Kasumi-1 (cell line): ENCODE measurements around the gene COL24A1.
"Not testable (repeated sequence)": the region's sequence is repeated elsewhere in the genome, so short reads cannot be mapped to it uniquely, and the experiment has no call there.

Experiments used
- DNase-seq, 2 experiments: peaks; one replicate each; lab custom pipeline; 2025; lab: John Stamatoyannopoulos, UW

The COL24A1 gene

DNA sequence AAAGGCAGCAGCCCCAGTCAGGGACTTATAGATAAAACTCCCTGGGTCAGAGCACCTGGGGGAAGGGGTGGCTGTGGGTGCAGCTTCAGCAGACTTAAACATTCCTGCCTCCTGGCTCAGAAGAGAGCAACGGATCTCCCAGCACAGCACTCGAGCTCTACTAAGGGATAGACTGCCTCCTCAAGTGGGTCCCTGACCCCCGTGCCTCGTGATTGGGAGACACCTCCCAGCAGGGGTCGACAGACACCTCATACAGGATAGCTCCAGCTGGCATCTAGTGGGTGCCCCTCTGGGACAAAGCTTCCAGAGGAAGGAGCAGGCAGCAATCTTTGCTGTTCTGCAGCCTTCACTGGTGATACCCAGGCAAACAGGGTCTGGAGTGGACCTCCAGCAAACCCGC lies 84.1 kb downstream of the COL24A1 start:
- DNase-seq: not testable (repeated sequence)

DNA sequence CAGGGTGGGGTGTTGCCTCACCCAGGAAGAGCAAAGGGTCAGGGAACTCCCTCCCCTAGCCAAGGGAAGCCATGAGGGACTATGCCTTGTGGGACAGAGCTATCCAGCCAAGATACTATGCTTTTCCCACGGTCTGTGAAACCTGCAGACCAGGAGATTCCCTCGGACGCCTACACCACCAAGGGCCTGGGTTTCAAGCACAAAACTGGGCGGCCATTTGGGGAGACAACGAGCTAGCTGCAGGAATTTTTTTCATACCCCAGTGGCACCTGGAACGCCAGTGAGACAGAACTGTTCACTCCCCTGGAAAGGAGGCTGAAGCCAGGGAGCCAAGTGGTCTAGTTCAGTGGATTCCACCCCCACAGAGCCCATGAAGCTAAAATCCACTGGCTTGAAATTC lies 84.7 kb downstream of the COL24A1 start:
- not testable (repeated sequence) for DNase-seq

DNA sequence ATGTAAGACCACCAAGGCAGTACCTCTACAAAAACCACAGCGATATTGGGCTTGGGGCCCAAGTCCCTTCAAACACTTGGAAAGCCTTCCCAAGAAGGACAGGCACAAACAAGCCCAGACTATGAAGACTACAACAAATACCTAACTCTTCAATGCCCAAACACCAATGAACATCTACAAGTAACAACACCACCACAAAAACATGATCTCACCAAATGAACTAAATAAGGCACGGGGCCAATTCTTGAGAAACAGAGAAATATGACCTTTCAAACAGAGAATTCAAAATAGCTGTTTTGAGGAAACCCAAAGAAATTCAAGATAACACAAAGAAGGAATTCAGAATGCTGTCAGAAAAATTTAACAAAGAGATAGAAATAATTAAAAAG lies 86.8 kb downstream of the COL24A1 start:
- no peak for DNase-seq

DNA sequence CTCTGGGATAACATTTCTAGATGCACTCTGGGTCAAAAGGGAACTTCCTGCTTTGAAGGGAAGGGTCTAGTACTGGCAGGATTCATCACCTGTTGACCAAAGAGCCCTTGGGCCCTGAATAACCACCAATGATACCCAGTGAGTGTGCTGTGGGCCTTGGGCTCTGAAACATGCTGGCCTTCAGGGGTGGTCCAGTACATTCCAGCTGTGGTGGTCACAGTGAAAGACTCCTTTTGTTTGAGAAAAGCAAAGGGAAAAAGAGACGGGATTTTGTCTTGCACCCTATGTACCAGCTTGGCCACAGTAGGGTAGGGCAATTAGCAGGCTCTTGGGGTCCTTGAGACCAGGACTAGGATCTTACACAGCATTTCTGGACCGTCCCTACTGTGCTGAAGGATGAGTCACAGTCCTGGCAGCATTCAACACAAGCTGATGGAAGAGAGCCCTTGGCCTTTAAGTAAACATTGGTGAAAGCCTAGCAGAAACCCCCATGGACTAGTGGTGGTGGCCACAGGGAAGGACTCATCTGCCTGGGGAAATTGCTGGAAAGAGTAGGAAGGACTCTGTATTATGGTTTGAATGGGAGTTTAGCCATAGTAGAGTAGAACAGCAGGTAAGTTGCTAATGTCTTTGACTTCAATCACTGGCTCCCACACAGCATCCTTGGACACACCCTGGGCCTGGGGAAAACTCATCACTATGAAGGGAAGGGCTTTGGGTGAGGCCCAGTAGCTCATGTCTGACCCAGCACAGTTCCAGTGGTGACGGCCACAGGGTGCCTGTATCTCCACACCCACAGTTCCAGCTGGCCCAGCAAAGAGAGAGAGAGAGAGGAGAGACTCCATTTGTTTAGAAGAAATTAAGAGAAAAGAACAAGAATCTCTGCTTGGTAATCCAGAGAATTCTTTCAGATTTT lies 87.5 kb downstream of the COL24A1 start:
- no peak for DNase-seq

DNA sequence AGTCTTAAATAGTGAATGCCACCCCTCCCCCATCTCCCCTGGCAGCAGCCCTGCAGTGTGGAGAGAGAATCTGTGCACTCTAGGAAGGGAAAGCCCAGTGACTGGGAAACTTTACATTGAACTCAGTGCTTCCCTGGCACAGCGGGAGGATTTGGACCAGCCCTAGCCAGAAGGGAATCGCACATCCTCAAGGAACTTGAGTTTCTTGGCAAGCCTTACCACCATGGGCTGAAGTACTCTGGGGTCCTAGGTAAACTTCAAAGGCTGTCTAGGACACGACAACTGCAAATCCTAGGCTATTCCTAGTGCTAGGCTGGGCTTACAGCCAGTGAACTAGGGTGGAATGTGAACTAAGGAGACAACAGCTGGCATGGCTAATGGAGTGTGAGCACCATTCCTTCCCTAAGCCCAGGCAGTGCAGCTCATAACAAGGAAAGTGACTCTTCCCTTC lies 88.3 kb downstream of the COL24A1 start:
- no peak for DNase-seq

DNA sequence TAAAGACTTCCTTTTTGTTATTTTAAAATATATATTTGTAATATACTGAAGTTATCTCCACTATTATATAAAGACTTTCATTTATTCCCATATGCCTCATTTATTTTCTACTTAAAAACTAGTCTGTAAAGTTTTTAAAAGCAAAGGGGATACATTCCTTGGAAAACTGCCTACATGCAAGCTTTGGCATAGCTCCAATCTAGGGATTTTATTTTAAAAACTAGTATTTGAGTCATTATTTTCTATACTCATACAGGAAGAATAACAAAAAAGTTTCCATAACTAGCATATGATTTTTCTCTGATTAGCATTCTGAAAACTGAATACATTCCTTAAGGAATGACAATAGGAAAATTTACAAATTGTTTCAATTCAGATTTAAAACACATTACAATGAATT lies 88.9 kb downstream of the COL24A1 start:
- DNase-seq: no peak

DNA sequence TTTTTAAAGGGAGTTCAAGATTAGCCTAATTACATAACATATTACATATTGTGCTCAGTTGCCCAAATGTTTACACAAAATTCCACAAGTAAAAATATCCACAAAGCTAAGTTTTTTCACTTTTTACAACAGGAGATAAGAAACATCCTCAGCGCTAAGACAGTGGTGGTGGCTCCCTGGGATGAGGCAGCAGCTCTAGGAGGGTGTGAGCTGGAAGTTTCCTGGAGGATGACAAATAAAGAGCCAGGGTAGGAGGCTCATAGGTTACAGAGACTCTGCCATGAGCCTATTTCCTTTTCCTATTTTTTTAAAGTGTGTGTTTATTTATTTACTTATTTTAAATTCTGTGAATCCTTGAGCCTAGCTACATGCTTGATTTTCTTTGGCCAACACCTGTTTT lies 91.7 kb downstream of the COL24A1 start:
- no peak for DNase-seq

DNA sequence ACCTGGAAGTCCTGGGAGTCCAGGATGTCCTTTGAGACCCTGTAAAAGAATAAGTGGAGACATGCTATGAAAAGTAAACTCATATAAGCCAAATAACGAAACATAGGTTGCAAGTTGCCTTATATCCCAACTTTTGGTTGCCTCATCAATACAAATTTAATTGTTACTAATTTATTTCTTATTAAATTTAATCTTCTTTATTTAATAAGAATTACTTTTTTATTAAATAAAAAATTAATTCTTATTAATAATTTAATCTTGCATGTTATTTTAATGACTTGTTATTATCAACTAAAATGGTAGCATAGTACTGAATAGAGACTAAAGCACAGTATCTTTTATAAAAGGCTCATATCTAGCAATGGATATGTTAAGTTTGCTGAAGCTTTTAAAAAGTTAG lies 92.9 kb downstream of the COL24A1 start:
- no peak for DNase-seq

DNA sequence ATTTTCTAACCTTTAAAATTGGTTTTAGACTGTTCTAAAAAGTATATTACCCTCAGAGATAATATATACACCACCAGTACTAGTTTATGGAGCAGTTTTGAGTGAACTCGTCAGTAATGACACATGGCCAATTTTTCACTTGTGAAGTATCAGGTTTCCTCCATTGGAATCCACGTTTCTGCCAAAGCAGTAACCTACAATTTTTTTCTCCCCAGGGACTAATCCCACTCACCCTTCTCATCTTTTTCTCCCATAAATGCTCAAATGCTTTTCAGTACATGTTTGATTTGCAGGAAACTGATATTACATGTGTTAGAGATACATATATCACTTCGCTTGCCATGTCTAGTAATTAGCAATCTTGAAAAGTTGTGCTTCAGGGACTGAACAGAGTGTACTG lies 94.1 kb downstream of the COL24A1 start:
- no peak for DNase-seq

DNA sequence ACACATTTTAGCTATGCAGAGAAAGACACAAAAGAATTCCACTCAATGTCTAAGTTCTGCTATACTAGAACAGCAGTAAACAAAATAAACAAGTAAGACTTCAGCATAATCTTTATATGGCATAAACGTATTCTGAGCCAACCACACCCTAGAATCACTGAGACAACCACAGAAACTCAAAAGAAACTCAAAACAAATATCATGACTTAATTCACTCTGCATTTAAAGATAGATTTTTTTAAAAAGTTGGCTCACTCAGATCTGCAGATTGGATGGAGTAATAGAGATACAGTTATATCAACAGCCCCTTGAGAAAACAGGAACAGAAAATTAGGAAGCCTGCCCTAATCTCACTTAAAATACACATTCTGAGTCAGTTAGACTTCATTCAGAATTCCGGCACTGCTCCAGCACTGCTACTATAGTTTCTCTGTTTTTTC lies 95.0 kb downstream of the COL24A1 start:
- DNase-seq: peak; percentile 1 to 14

DNA sequence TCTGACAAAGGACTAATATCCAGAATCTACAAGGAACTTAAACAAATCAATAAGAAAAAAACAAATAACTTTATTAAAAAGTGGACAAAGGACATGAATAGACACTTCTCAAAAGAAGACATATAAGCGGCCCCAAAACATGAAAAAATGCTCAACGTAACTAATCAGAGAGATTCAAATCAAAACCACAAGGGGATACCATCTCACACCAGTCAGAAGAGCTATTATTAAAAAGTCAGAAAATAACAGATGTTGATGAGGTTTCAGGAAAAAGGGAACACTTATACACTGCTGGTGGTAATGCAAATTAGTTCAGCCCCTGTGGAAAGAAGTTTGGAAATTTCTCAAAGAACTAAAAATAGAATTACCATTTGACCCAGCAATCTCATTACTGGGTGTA lies 102.2 kb downstream of the COL24A1 start:
- no peak for DNase-seq

DNA sequence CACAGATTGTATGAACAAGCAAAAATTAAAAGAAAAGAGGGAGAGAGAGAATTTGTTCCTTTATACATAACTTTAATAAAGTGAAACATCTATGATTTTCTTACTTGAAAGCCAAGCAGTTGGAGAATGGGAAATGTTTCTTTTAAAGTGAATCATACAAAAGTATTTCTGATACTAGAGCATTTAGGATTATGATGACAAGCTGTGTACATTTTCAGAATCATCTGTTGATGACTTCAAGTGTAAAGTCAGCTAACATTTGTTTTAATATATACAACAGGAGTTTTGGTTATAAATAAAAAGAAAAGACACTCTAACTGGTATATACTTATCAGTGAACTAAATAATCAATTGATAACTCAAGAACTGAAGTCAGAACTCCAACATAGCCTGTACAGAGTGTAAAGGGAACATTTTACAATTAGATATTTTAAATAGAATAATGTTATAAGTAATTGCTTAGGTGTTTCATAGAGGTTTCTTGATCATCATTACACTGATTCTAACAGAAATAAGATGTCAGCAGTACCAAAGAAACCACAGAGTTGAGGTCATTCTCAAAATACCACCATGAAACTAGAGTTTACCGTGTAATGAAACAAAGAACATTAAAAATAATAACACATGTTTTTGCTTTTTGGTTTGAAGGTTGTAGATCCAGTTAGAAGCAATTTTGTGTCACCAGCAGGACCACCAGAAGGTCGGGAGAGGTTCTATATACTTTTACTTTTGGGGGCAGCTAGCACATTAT lies 103.4 kb downstream of the COL24A1 start:
- no peak for DNase-seq

DNA sequence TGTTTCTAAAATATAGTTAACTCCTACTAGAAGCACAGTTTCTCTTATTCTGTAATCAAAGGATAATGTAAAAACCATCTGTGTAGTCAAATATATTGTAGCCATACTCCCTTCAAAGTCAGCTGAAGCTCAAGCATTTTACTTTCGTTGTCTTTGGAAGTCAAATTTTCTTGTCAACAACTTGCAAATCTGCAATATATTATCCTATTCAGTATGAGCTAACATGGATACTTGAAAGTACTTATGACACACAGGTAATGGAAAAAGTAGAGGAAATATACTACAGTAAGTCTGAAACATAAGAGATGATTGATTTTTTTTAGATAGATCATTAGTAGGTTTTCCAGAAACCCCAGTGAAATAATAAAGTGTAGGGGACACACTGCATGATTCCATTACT lies 121.5 kb downstream of the COL24A1 start:
- DNase-seq: no peak

DNA sequence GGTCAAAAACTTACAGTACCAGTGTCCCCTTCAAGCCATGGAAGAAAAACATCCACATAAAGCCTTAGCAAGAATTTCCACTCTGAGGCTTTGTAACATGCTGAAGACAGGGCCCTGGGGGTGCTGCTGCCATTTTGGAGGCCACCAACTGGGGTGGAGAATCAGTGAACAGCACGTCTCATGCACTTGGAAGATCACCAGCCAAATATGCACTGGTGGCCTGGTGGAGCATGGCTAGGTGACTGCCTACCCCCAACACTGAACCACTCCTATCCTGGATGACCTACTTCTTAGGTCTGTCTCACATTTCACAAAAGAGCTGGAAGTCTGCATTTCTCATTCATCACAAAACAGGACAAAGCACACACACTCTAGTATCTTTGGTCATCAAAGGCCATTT lies 126.4 kb downstream of the COL24A1 start:
- DNase-seq: no peak

DNA sequence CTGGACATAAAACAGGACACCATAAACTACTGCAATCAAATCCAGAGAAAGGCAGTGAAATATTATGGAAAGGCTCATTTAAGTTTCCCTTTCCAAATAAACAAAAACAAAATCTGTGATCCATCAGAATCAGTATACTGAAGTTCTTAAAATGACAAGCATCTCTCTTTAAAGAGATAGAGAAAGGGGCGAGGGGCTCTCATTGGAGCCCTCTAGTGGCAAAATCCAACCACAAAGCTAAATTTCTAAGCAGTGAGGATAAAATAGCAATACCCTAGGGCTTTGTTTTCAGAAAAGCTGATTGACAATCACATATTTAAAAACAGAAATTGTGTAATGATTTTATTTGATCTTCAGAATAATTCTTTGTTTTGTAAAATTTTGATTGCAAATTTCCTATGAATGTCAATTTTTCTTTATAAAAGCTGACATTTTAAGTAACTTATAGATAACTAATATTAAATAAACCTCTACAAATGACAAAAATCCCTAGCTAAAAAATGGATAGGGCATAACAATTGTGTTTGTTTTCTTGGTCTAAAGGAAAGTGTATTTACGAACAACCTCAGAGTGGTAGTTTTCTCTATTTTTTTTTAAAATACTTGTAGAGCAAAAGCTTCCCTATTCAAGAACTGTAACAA lies 138.2 kb downstream of the COL24A1 start:
- peak; percentile 56 to 79 for DNase-seq

DNA sequence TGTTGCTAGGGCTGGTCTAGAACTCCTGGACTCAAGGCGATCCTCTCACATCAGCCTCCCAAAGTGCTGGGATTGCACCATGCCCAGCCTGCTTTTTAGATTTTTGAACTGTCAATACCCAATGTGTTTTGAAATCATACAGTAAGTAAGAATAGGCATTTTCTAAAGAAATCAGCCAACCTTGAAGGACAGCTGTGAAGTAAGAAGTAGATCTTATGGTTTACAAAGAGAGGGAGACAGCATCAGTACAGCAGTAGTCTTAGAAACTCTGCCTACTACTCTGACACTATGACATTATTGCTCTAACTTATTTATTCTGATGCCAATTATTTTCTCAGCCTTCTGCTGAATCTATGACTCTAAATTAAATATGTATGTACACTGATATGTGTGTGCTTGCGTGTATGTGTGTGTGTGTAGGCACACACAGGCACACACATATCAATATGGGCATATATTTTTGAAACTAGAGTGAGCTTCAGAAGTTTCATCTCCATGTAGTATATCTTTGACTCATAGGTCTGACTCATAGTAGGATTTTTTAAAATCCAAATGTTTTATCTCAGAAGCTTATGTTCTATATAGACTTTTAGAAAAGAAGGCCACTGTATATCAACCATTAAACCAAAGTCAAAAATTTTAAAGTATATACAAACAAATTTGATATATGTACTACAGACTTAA lies 140.4 kb downstream of the COL24A1 start:
- no peak for DNase-seq

DNA sequence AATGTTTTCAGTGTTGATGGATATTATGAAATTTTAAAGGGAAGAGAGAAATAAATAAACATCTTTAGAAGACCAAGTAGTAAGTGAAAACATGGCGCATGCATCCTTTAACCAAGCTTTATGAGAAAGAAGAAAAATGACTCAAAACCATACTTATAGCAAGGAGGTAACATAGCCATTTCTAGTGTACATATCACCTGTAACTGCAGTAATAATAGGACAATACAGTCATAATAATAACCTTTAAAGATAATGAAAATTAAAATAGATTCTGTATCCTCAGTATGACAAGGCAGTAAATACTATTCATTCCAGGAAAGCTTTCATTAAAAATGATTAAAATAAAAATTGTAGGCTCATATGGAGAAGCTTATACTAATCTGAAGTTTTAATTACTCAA lies 141.2 kb downstream of the COL24A1 start:
- DNase-seq: no peak

DNA sequence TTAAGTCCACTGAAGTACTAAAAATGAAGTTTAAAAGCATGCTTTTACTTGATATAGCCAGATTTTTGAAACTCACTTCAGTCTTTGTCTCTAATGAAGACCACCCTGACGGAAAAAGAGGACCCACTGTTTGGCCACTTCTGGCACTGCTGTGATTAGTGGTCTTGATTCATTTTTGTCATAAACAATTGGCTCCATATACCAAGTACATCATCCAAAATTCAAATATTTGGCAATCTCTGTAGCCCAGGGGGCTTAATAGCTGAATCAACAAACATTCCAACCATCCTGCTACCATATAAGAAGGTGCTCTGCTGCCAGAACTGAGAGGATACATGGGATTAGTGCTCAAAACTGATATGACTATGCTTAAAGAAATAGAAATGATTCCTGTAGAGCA lies 156.0 kb downstream of the COL24A1 start:
- DNase-seq: no peak

DNA sequence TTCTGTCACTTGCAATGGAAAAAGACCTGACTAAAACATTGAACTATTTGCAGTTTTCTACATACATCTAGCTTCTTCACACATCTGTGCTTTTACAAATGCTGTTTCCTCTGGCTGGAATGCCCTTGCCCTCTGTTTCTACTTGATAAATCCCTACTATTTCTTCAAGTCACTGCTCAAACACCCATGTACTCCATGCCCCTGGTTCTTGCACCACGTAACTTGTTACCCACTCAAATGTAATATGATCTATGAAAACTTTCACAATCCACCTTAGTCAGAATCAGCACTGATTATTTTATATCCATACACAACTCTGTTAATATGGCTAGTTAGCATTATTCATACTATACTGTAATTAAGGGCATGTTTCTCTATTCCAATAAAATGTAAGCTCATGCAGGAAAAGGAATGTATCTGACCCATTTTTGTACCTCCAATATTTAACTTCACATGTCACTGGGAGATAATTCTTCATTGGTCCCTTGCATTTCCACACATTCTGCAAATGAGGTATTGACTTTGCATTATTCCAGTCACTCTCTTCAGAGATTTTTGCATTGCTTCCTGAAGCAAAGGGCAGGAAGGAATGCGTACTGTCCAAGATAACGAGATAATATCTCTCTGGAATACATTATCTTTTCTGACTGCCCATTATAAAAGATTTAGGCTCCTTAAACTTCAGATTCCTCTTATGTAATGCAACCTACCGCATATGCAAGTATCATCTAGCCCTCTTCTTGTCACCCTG lies 158.3 kb downstream of the COL24A1 start:
- no peak for DNase-seq

DNA sequence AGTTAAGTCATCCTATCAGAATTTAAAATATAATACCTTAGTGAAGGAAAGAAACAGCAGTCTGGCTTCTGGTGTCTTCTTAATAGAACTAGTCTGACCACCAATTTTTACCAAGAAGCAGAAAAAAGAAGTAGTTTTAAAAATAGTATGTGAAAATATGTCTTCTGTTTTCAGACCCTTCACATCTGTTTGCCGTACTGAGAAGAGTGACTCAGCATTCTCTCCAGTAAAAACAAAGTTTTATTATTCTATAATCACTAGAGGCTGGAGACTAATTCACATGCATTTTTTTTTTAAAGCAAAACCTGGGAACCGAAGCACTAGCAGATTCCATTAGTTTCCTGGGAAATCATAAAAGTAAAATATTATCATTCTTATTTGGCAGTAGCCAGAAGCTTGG lies 163.8 kb downstream of the COL24A1 start:
- peak; percentile 23 to 38 for DNase-seq

DNA sequence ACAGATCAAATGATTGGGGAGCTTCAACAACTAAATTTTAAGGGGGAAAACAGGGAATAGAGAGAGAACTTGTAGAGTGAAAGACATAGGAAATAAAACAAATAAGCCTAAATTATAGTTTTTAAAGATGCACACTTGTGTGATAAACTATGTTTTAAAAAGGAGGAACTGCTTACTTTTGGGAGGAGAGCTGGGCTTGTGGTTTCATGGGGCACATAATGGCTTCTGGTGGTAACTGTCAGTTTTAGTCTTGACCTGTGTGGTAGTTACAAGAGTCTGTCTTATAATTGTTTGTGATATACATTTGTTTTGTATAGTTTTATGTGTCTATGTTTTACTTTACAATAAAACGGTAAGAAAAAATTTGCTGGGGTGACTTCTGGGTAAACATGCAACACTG lies 165.3 kb downstream of the COL24A1 start:
- DNase-seq: peak; percentile 35 to 54
